ENCODE results near the gene LCN6.
"Not testable (repeated sequence)": the region's sequence is repeated elsewhere in the genome, so short reads cannot be mapped to it uniquely, and the experiment has no call there.

Gene LCN6

DNA sequence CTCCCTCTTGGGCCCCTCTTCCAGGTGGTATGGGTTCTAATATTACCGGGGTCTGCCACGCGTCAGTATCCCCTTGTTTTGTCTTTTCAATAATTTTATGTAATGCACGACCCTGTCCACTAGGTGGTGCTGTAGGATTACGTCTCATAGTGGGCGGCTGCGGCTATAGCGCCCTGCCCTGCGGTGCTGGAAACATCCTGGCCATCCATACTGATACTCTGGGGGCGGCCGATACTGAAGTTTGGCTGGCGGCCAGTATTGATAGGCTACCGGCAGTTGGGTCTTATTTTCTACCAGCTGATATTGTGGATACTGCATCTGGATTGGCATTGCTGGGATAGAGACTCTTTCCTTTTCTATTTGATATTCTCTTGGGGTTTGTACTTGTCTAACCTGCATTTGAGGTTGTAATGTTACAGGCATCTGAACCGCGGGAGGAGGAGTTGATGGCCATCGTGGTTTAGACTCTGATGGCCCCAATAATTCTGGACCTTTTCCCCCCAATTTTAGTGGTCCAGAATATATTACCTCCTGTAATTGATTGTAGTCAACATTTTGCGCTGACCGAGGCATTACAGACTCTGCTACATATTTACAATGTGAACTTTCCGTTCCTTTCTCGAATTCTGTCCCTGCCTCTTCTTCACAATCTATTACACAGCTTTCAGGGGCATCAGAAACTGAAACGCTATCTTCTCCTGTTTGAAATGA, 39.5 kb upstream of the LCN6 start:
- Mint-ChIP-seq H3K4me3 (no peak overlapping the region), H3K4me1 (peaks cover 37% of the 10 kb centered on the region), H3K9me3 (no peaks in the 10 kb centered on the region), H3K27ac (peak overlapping the region; percentile 66 to 90 (median 87)), H3K36me3 (ENCODE audit: low read depth) (no peaks in the 10 kb centered on the region), H3K27me3 (ENCODE audit: low read depth) (peaks cover 15% of the 10 kb centered on the region)
- TF ChIP-seq, protein P1, sequence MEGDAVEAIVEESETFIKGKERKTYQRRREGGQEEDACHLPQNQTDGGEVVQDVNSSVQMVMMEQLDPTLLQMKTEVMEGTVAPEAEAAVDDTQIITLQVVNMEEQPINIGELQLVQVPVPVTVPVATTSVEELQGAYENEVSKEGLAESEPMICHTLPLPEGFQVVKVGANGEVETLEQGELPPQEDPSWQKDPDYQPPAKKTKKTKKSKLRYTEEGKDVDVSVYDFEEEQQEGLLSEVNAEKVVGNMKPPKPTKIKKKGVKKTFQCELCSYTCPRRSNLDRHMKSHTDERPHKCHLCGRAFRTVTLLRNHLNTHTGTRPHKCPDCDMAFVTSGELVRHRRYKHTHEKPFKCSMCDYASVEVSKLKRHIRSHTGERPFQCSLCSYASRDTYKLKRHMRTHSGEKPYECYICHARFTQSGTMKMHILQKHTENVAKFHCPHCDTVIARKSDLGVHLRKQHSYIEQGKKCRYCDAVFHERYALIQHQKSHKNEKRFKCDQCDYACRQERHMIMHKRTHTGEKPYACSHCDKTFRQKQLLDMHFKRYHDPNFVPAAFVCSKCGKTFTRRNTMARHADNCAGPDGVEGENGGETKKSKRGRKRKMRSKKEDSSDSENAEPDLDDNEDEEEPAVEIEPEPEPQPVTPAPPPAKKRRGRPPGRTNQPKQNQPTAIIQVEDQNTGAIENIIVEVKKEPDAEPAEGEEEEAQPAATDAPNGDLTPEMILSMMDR (IDR thresholded peaks at IDR 0.05; ENCODE audit: unreplicated experiment in 3 of 3): peak; percentile 84 to 91 (median 84)

DNA sequence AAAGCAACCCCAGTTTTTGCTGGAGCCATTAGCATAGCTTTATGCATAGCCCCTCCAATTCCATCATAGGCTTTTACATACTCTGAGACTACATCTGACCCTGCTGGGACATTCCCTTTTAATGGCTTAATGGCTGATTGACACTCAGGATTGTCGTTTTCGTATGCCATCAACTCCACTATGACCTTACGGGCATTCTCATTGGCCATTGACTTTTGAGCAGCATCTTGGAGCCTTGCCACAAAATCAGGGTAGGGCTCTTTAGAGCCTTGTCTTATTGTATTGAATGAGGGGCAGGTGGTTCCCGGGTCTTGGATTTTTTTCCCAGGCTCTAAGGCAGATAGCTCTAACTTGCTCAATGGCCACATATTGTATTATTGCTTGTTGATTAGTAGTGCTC, 38.7 kb upstream of the LCN6 start:
- peaks cover 44% of the 10 kb centered on the region for H3K4me1 Mint-ChIP-seq
- not testable (repeated sequence) for H3K4me3 Mint-ChIP-seq; H3K27ac Mint-ChIP-seq; H3K36me3 Mint-ChIP-seq (ENCODE audit: low read depth); H3K9me3 Mint-ChIP-seq
- peaks cover 15% of the 10 kb centered on the region for H3K27me3 Mint-ChIP-seq (ENCODE audit: low read depth)

DNA sequence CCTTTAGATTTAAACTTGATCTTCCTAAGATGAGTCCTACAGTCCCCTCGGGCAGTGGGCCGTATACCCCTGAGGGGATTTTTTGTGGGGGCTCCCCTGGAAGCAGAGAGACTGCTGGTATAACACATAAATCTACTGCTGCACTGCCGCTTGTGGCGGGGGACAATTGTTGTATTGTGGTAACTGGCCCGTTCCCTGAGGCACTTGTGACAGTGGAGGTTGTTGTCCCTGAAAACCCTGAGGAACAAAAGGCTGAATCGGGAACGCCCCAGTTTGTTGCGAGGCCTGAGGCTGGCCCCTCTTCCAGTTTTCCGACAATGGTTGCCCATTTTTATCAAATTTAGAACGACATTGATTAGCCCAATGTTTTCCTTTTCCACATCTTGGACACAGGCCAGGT, 38.1 kb upstream of the LCN6 start:
- Mint-ChIP-seq H3K9me3 (no peaks in the 10 kb centered on the region), H3K36me3 (ENCODE audit: low read depth) (no peaks in the 10 kb centered on the region), H3K27me3 (ENCODE audit: low read depth) (peaks cover 15% of the 10 kb centered on the region), H3K4me1 (peaks cover 46% of the 10 kb centered on the region), H3K4me3 (no peak overlapping the region), H3K27ac (no peak overlapping the region)
- TF ChIP-seq, protein P1 (IDR thresholded peaks at IDR 0.05; ENCODE audit: unreplicated experiment in 3 of 3): no peak

DNA sequence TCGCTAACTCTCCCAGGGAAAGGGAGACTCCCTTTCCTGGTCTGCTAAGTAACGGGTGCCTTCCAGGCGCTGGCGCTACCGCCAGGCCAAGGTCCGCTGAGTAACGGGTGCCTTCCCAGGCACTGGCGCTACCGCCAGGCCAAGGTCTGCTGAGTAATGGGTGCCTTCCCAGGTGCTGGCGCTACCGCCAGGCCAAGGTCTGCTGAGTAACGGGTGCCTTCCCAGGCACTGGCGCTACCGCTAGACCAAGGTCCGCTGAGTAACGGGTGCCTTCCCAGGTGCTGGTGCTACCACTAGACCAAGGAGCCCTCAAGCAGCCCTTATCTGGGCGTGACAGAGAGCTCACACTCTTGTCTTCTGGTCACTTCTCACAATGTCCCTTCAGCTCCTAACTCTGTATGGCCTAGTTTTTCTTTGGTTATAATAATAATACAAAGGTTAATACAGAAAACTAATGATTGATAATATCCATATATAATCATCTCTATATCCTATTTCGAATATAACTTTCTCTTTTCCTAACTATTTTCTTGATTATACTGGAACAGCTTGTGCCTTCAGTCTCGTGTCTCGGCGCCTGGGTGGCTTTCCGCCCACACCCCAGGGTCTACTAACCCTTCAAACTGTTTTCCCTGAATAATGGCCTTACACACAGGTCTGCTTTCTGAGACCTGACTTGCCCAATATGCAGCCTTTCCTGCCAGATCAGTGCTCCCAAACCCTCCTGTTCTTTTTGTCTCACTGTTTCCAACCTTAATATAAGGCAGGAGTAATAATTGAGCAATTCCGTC, 37.4 kb upstream of the LCN6 start:
- Mint-ChIP-seq H3K27me3 (ENCODE audit: low read depth) (peaks cover 21% of the 10 kb centered on the region), H3K4me1 (peaks cover 52% of the 10 kb centered on the region)
- not testable (repeated sequence) for H3K36me3 Mint-ChIP-seq (ENCODE audit: low read depth); H3K27ac Mint-ChIP-seq; H3K4me3 Mint-ChIP-seq; H3K9me3 Mint-ChIP-seq

DNA sequence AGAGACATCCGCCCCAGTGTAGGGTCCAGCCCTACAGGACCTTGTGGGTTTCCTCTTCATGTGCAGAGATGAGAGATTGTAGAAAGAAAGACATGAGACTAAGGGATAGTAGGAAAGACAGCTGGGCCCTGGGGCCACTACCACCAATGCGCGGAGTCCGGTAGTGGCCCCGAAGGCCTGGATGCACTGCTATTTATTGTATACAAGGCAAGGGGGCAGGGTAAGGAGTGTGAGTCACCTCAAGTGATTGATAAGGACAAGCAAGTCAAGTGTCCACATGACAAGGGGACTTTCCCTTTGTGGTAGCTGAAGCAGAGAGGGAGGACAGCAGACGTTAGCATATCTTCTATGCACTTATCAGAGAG, 36.7 kb upstream of the LCN6 start:
- TF ChIP-seq, protein P1 (IDR thresholded peaks at IDR 0.05; ENCODE audit: unreplicated experiment in 3 of 3): no peak
- no peak overlapping the region for H3K4me3 Mint-ChIP-seq
- no peaks in the 10 kb centered on the region for H3K9me3 Mint-ChIP-seq
- H3K36me3 Mint-ChIP-seq (ENCODE audit: low read depth): no peaks in the 10 kb centered on the region
- H3K27me3 Mint-ChIP-seq (ENCODE audit: low read depth): peaks cover 26% of the 10 kb centered on the region
- H3K4me1 Mint-ChIP-seq: peaks cover 52% of the 10 kb centered on the region
- no peak overlapping the region for H3K27ac Mint-ChIP-seq

DNA sequence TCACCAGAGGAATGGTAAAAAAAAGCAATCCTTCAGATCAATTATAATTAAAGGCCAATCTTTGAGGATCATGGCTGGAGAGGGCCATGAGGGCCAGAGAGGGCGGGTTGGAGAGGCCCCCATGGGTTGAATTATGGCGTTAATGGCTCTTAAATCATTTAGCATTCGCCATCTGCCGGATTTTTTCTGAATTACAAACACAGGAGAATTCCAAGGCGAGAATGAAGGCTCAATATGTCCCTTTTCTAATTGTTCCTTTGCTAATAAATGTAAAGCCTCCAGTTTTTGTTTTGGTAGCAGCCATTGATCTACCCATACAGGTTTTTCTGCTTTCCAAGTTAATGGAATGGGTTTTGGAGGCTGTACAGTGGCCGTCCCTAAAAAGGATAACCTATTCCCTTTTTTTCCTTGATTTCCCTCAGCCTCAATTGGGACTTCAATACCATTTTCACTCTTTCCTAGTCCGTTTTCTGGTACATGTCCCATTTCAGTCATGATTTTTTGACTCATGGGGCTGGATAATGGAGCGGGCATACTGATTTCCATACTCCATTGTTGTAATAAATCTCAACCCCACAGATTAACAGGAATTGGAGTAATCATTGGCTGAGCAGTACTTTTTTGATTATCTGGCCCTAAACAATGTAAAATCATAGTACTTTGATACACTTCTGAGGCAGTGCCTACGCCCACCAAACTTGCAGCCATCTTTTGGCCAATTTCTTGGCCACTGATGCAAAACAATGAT, 36.1 kb upstream of the LCN6 start:
- Mint-ChIP-seq H3K4me1 (peaks cover 53% of the 10 kb centered on the region), H3K4me3 (no peak overlapping the region), H3K36me3 (ENCODE audit: low read depth) (no peaks in the 10 kb centered on the region), H3K27ac (no peak overlapping the region), H3K9me3 (no peaks in the 10 kb centered on the region), H3K27me3 (ENCODE audit: low read depth) (peaks cover 31% of the 10 kb centered on the region)
- TF ChIP-seq, protein P1 (IDR thresholded peaks at IDR 0.05; ENCODE audit: unreplicated experiment in 3 of 3): peak; percentile 56 to 61 (median 59)
